Kidney (tissue), 14 donors: ENCODE measurements around the gene LBH. TPM values are rescaled to one million over a fixed set of nuclear protein-coding genes. Genes with fewer than 3 reads are reported as not detected.

Experiments used
- DNase-seq, 5 donors: peaks; one replicate each; pipeline ENCODE4 v3.0.0-alpha.2; 2013 to 2020
- FAIRE-seq: peaks from 2 replicates; lab custom pipeline; 2012; peaks lifted over from hg19 to GRCh38; lab: Jason Lieb, UNC
- H3K27ac ChIP-seq, 2 donors: one replicate each; pipeline ENCODE4 v1.7.0; 2013; ENCODE audit warnings: low read depth in 2 of 2, low read length in 2 of 2, inconsistent platforms in 1 of 2
- H3K27me3 ChIP-seq: one replicate; pipeline ENCODE4 v1.7.1; 2013; ENCODE audit warnings: low read length, inconsistent platforms; ENCODE audit not compliant: control insufficient read depth, insufficient read depth
- H3K36me3 ChIP-seq, 3 donors: one replicate each; pipeline versions ENCODE4 v1.7.0 to v1.7.1; 2013; ENCODE audit warnings: low read length in 3 of 3, control low read depth in 1 of 3, inconsistent platforms in 1 of 3; ENCODE audit not compliant: insufficient read depth in 3 of 3, control insufficient read depth in 2 of 3
- H3K4me1 ChIP-seq, 3 donors: one replicate each; pipeline versions ENCODE4 v1.7.0 to v1.7.1; 2013; ENCODE audit warnings: low read length in 3 of 3, inconsistent platforms in 1 of 3, low read depth in 1 of 3; ENCODE audit not compliant: control insufficient read depth in 2 of 3, insufficient read depth in 2 of 3
- H3K4me3 ChIP-seq, 3 donors: one replicate each; pipeline versions ENCODE4 v1.7.0 to v1.8.1; 2013; ENCODE audit warnings: low read length in 3 of 3, control low read depth in 1 of 3, inconsistent platforms in 1 of 3
- H3K9ac ChIP-seq, 3 donors: one replicate each; pipeline versions ENCODE4 v1.7.0 to v1.7.1; 2013; ENCODE audit warnings: low read length in 3 of 3, control low read depth in 1 of 3, inconsistent platforms in 1 of 3
- H3K9me3 ChIP-seq, 3 donors: one replicate each; pipeline versions ENCODE4 v1.7.0 to v1.7.1; 2013; ENCODE audit warnings: low read length in 3 of 3, control low read depth in 1 of 3, inconsistent platforms in 1 of 3; ENCODE audit not compliant: control insufficient read depth in 2 of 3, insufficient read depth in 1 of 3
- CTCF ChIP-seq: IDR thresholded peaks from 3 replicates; pipeline ENCODE4 v1.5.1; 2012; ENCODE audit warnings: mild to moderate bottlenecking, moderate library complexity, borderline replicate concordance; ENCODE audit not compliant: insufficient read depth; ENCODE audit errors: extremely low read depth
- intact Hi-C: fragments of 100-400 bp; cut with DNase I; formaldehyde crosslinking; loops from one replicate; pipeline ENCODE4 v1.11.1; 2022
- polyA plus RNA-seq: library from polyadenylated mRNA; stranded (reverse); fragments of 350-450 nt; fragmentation: Illumina TruSeq; extraction: RNeasy Lipid Tissue Mini Kit (QIAGEN cat#74804); gene quantifications from one replicate; pipeline ENCODE4 v1.2.3, GENCODE V29; 2014; ENCODE audit warnings: low read depth, low replicate concordance; ENCODE audit not compliant: insufficient read depth
- total RNA-seq: library from RNA; stranded (reverse); fragmentation: NEBNext Ultra II Directional; extraction: Animal tissue kit (Norgen Biotek cat#: 25700); gene quantifications from one replicate; pipeline ENCODE4 v1.2.1, GENCODE V29; 2021
- donor health status: control.
- donor health status: control.
- donor health status: control.
- donor health status: control.
- donor health status: control.
- donor health status: DM: yes; HTN: yes; CAD: no.
- donor health status: Normal renal cell carcinoma (clear cell type).

Gene LBH
- total and polyA plus RNA-seq, 2 donors from 2014 or later = 27.2 to 81.9 TPM

GRCh38 chr2:30270166-30270565 is 38.8 kb downstream of the LBH start:
- DNase-seq (no peak), FAIRE-seq (no peak)
- no peaks in the 10 kb centered on the region for H3K27me3 ChIP-seq
- intact Hi-C loops = no loop called here
- H3K9ac ChIP-seq = no peak overlapping the region
- H3K36me3 ChIP-seq = no peaks in the 10 kb centered on the region
- H3K4me1 ChIP-seq = no peaks in the 10 kb centered on the region
- TF ChIP-seq CTCF = no peak
- no peaks in the 10 kb centered on the region for H3K9me3 ChIP-seq
- H3K4me3 ChIP-seq = no peak overlapping the region
- H3K27ac ChIP-seq = no peak overlapping the region

- no peak for TF ChIP-seq CTCF
- Histone ChIP-seq H3K27me3 (no peaks in the 10 kb centered on the region), H3K36me3 (no peaks in the 10 kb centered on the region), H3K9ac (no peak overlapping the region), H3K27ac (no peak overlapping the region), H3K4me1 (no peaks in the 10 kb centered on the region), H3K4me3 (no peak overlapping the region), H3K9me3 (no peaks in the 10 kb centered on the region)
- no peak for DNase-seq
- FAIRE-seq = no peak
- intact Hi-C loops = no loop called here
Measured at GRCh38 chr2:30271301-30271700, 40.0 kb downstream of the LBH start.

DNA sequence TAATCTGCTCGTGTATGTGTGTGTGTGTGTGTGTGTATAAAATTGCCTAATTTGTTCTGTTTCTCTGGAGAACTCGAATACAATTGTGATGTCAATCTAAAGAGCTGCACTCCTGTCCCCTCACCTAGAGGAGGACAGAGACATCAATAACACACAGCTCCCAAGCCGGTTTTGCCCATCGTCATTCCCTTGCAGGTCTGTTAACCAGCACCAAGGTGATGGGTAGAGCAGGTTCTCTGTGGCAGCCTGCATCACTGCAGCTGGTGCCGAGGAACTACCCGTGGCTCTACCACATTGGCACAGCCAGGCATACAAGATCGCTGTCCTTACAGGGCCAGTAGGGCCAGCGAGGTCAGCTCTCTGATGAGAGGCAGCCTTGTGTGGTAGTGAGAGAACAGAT is 41.0 kb downstream of the LBH start:
- TF ChIP-seq CTCF = no peak
- intact Hi-C loops = no loop called here
- no peaks in the 10 kb centered on the region for H3K4me1 ChIP-seq
- no peaks in the 10 kb centered on the region for H3K27me3 ChIP-seq
- H3K4me3 ChIP-seq = no peak overlapping the region
- H3K9me3 ChIP-seq = no peaks in the 10 kb centered on the region
- FAIRE-seq = no peak
- no peaks in the 10 kb centered on the region for H3K36me3 ChIP-seq
- peak in 1 of 5 donors; percentile 19 for DNase-seq
- no peak overlapping the region for H3K27ac ChIP-seq
- no peak overlapping the region for H3K9ac ChIP-seq
